Stimulated activated CD4-positive, alpha-beta T cell treated with anti-CD3 and anti-CD28 coated beads, TNF-alpha, amount 100 ng/mL, for 48 hours (primary cell): ENCODE data around the gene ZFHX3.

Experiments
- DNase-seq, 3 donors: peaks; one replicate each; pipeline ENCODE4 v3.0.0-alpha.2; 2020; ENCODE audit warnings: low read depth in 3 of 3

Gene ZFHX3

DNA sequence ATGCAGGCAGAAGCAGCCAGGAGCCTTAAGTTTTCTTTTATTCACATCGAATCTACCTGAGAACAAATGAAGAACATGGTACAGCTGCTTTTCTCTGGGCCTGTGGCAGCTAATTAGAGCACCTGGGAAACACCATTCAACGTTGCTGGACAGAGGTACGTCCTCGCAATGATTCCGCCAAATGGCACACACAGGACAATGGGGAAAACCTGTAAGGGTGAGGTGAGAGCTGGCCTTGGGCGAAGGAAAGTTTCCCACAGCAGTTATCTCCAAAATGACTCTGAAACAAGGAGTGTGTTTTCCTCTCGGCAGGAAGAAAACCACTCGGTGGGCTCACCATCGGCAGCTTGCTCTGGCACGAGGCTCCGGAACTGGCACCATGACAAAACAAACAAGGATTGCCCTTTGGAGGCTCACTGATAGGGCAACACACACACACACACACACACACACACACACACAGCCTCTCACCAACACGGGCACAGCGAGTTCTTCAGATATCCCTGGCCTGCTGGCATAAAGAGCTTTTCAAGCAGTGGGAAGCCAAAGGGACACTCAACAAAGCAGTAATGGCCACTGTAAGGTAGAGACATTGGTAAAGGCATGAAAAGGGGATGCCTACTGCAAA, 73.7 kb downstream of the ZFHX3 start:
- DNase-seq = no peak

DNA sequence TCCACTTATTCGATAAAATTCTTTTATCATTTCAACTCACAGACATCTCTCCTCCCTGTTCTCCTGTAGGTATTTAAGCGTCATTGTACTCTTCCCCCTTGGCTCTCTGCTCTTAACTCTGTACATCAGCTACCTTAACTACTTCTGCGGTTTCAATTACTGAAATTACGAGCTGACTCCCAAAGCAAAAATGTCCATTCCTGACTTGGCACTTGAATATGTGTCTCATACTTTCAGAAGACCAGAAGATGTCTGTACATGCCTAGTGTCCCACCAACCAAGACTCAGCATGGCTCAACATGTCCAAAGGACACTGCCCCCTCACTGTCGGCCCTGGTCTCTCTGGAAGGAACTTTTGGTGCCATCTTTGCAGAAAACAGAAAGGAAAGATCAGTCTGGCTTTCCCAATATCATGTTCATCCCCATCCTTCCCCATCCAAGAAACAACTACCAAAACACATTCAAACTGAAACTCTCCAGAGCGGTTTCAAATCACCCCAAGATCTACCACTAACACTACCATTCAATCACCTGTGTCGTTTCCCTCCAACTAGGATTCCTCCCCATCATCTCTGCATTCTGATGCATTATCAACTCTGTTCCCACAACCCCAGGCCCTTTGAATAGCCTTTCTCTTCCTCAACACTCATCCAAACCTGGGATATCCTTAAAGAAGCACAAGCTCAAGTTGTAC, 74.9 kb downstream of the ZFHX3 start:
- DNase-seq = no peak

DNA sequence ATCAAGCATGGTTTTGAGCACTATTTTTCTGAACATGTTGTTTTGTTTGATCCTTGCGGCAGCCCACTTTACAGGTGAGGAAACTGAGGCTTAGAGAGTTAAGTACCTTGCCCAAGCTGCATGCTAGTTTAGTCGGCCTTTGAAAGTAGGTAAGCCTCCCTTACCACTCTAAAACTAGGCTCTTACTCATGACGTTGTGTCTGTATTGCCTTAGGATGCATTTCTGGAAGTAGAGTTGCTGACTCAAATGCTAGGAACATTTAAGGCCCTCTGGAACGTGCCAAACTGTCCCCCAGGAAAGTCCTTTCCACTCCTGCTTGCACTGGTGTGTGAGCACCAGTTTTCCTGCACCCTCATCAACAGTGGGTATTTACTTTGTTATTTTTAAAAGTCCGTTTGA, 76.6 kb downstream of the ZFHX3 start:
- DNase-seq = no peak

DNA sequence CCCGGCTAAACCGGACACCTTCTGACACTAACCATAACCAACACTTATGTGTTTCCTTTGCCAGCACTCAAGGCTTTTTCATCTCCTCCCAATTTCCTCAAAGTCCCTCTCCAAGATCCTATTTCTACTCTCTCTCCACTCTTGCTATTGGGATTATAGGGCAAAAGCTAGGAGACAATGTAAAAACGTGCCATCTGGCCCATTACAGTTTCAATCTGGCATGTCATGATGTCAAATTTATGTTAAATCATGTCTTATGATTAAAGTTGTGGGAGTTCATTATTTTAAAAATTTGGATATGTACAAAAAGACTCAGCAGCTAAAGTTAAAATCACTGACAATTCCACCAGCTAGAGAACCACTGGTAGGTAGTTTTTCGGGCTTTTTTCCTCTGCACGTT, 77.3 kb downstream of the ZFHX3 start:
- DNase-seq = no peak

DNA sequence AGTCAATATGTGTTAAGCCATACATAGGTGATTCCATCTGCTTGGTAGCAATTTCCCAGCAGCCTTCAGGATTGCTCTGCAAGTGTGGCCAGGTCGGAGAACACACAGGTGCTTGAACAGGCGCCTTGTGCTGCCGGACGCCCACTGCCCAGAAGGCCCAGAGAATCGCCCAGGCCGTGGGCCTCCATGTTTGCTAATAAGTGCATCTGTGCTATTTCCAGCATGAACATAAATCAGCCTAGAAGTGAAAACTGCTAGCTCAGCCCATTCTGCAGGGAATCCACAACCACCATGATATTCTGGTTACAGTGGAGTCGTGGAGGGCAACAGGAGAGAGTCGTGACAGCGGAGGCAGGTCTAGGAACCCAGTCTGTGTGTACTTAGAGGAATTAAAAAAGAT, 78.1 kb downstream of the ZFHX3 start:
- DNase-seq = no peak

- no peak for DNase-seq
Measured at GRCh38 chr16:72969146-72969545, 78.8 kb downstream of the ZFHX3 start.

DNA sequence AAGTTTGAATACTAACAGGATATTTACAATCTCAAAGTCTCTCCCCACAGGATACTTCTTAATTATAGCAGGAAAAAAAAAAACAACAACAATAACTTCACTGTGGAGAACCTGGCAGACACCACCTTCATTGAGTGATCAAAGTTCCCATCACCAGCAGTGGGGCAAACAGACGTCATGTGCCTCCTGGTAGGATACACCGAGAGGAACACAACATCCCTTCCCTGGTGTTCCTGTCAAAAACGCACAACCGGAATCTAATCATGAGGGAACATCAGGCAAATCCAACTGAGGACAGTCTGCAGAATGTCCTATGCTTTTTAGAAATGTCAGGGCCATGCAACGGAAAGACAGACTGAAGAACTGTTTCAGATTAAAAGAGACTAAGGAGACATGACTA, 80.0 kb downstream of the ZFHX3 start:
- no peak for DNase-seq

DNA sequence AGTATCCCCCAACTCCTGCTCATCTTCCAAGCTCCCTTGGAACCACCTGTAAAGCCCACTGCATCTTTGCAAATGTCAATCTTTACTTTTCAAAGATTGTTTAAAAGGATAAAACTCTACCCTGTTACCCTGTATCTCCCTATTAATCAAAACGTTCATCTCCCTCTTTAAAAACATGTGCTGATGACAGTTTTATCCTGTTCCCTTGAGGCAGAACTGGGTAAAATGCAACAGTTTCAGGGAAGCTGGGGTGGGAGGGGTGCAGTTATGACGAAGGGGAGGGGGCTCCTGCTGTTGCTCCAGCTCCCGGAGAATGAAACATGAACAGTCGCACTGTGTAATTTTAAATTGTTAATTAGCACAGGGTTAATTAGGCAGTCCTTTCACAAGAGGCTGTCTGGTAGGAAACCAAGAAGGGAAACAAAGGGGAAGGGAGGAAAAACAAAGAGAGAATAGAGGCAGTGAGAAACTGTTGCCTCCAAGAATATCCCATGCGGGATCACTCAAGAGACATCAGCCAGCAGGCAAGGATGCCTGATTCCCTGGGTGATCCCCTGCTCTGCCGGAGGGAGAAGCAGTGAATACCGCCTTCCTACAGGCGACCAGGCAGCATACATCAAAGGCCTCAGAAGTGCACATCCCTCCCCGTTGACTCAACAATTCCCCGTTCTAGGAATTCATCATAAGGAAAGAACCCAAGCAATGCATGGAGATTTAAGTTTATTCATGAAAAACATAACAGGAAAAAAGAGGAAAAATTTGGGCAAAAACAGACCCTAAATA, 84.2 kb downstream of the ZFHX3 start:
- no peak for DNase-seq

GRCh38 chr16:72962347-72962746, 85.6 kb downstream of the ZFHX3 start:
- no peak for DNase-seq

GRCh38 chr16:72961863-72962262, 86.1 kb downstream of the ZFHX3 start:
- DNase-seq = no peak

DNA sequence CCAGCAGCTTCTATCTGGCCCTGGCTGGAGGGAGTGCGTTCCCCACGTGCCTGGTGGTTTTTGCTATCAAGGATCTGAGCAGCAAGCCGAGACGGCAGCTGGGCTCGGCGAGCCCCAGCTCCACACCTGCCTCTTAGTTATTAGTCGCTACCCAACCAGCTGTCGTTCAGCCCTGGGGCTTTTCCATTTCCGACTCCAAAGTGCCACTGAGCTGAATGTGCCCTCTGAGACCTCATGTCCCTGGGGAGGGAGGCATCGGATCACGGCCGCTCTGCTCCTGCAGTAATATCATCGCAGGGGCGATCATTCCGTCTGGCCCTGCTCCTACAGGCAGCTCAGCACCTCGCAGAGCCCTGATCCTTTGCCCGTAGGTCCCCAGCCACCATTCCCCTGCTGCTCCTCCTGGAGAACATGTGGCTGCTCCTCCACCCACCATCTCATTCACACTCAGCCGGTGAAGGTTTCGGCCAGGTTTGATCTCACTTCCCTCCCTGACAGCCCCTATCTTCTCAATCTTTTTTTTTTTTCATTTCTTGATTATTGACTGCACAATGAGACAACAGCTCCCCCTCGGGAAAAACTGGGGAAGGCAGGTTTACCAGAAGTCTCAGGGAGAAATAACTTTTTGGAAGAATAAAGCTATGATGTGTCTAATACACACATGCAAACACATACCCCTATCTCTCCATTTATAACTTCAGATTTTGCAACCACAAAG, 86.7 kb downstream of the ZFHX3 start:
- DNase-seq = no peak

DNA sequence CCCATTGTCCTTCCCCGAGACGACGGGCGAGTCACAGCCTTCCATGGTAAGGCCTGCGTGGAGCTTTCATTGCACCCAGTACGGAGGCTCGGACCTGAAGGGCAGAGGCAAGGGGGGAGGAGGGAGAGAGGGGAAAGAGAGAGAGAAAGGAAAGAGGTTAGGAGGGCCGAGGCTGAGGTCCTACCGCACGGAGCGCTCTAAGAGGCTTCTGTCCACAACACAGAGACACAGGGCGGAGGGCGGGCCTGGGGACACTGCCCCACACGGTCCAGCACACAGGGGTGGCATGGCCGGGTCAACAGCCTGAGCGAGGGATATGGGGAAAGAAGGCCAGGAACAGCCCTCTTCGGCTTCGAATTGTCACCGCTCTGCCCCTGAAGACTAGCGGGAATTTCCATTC, 87.8 kb downstream of the ZFHX3 start:
- DNase-seq = no peak

DNA sequence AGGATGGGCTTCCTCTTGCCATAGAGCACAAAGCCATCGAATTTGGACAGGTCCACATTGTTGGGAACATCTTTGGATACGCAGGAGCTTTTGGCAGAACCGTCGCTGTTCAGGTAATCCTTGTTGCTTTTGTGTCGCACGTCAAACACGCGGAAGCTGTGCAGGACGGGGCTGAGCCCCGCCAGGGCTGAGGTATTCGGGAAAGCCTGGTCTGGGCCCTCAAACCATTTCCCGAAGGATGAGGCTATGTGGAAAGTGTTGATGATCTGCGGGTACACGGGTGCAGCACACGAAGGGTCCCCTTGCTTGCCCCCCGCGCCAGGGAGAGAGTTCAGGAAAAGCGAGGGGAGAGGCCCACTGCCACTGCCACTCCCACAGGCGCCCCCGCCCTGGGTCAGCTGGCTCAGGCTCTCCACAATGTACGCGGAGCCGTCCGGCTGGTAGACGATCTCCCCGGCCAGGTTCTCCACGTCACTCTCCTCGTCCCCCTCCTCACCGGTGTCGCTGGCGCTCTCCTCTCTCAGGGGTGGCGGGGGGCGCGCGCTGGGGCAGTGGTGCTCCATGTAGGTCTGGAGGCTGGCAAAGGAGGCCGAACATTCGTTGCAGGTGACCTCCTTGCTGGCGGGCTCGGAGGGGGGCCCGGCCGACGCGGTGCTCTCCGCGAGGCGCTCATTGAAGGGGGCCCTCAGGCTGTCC, 88.5 kb downstream of the ZFHX3 start:
- no peak for DNase-seq

DNA sequence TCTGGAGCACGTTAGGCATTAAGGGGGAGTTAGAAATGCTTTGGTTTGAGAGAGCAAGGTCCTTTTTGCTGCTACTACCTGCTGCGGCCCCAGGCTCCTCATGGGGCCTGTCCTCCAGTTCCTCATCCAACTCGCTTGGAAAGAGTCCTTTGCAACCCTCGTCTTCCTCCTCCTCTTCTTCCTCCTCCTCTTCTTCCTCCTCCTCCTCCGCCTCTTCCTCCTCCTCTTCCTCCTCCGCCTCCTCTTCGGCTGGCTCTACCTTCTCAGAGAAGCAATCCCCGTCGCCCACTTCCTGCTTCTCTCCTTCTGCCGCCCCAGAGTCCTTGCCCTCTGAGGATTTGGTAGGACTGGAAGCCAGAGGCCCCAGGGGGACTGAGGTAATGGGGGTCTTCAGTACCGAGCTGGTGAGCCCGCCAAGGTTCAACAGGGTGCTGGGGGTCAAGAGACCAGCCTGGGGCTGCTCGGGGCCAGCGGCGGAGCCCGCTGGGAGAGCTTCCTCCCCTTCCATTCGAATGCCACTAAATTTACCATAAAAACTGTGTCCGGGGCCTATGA, 89.3 kb downstream of the ZFHX3 start:
- no peak for DNase-seq

DNA sequence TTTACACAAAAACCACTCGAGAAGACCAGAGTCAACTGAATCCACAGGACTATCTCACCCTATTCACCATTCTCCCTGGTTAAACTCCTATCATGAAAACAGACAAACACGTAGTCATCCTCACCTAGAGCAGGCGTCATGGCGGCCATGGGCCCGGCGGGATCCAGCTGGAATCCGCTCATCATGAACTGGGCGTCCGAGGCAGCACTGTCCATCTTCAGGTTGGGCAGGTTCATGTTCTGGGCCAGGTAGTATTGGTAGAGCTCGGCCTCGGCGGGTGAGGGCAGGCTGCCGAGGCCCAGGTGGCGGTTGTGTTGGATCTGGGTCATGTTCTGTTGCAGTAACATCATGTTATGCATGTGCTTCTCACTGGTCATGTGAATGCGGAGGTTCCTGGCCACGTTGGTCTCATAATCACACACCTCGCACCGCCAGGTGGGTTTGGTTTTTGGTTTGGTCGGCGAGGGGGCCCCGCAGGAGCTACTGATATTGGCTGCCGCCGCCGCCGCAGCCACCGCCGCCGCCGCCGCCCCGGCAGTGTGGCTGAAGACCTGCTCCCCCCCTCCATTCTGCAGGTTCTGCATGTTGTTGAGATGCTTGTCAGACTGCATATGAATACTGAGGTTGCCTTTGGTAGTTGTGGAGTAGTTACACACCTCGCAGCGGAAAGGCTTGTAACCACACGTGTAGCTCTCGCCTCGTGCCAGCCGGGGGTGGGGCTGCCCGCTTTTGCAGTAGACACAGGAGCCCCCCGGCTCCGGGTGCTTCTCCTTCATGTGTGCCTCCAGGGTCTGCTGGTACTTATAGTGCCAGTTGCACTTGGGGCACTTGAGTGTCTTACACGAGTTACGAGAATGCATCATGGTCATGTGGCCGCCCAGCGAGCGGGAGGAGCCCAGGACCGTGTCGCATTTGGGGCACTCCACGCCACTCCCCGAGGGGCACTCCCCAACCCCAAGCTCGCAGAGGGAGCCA, 90.3 kb downstream of the ZFHX3 start:
- no peak for DNase-seq

- DNase-seq = no peak
Measured at GRCh38 chr16:72956124-72957064, 91.5 kb downstream of the ZFHX3 start.

GRCh38 chr16:72952811-72953271, 95.1 kb downstream of the ZFHX3 start:
- no peak for DNase-seq

GRCh38 chr16:72952404-72952803, 95.5 kb downstream of the ZFHX3 start:
- no peak for DNase-seq

- no peak for DNase-seq
Measured at GRCh38 chr16:72951916-72952315, 96.0 kb downstream of the ZFHX3 start.
